ENCODE measurements around the gene FCSK.

FCSK gene

DNA sequence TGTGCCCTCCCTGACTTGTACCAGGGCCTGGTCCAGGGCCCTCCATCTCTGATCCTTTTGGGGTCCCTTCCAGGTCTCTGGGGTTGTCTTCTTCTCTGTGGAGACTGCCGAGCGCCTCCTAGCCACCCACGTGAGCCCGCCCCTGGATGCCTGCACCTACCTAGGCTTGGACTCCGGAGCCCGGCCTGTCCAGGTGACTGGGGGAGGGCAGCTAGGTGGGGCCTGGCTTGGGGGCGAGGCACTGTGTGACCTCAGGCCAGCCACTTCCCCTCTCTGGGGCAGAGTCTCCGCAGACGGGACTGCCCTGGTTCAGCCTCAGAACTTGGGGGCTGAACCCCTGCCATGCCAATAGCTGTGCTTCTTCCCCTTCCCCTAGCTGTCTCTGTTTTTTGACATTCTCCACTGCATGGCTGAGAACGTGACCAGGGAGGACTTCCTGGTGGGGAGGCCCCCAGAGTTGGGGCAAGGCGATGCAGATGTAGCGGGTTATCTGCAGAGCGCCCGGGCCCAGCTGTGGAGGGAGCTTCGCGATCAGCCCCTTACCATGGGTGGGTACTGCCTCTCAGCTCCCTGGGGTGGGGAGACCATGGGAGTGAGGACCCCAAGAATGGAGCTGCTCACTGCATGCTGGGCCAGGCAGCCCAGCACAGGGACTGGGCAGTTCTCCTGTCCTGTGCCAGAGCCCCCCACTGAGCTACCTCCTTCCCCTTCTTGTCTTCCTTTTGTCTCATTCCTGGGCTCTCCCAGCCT lies 14.6 kb downstream of the FCSK start:
- H3K27me3 ChIP-seq (ENCODE audit: insufficient read depth, poor library complexity, severe bottlenecking): no peaks in the 10 kb centered on the region
- DNase-seq (ENCODE audit: low spot score) (no peak), ATAC-seq (ENCODE audit: low read depth) (no peak)
- H3K4me3 ChIP-seq (ENCODE audit: severe bottlenecking): no peak overlapping the region
- TF ChIP-seq, protein P1, sequence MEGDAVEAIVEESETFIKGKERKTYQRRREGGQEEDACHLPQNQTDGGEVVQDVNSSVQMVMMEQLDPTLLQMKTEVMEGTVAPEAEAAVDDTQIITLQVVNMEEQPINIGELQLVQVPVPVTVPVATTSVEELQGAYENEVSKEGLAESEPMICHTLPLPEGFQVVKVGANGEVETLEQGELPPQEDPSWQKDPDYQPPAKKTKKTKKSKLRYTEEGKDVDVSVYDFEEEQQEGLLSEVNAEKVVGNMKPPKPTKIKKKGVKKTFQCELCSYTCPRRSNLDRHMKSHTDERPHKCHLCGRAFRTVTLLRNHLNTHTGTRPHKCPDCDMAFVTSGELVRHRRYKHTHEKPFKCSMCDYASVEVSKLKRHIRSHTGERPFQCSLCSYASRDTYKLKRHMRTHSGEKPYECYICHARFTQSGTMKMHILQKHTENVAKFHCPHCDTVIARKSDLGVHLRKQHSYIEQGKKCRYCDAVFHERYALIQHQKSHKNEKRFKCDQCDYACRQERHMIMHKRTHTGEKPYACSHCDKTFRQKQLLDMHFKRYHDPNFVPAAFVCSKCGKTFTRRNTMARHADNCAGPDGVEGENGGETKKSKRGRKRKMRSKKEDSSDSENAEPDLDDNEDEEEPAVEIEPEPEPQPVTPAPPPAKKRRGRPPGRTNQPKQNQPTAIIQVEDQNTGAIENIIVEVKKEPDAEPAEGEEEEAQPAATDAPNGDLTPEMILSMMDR (IDR thresholded peaks at IDR 0.05; ENCODE audit: poor library complexity, severe bottlenecking): no peak
- H3K36me3 ChIP-seq (ENCODE audit: low read depth): peaks cover 3% of the 10 kb centered on the region; the same call in 1 of the 2 replicates
- no peaks in the 10 kb centered on the region for H3K9me3 ChIP-seq (ENCODE audit: severe bottlenecking)
- no peak overlapping the region for H3K27ac ChIP-seq (ENCODE audit: poor library complexity, severe bottlenecking)
- H3K4me1 ChIP-seq (ENCODE audit: insufficient read depth, poor library complexity, severe bottlenecking): no peaks in the 10 kb centered on the region

DNA sequence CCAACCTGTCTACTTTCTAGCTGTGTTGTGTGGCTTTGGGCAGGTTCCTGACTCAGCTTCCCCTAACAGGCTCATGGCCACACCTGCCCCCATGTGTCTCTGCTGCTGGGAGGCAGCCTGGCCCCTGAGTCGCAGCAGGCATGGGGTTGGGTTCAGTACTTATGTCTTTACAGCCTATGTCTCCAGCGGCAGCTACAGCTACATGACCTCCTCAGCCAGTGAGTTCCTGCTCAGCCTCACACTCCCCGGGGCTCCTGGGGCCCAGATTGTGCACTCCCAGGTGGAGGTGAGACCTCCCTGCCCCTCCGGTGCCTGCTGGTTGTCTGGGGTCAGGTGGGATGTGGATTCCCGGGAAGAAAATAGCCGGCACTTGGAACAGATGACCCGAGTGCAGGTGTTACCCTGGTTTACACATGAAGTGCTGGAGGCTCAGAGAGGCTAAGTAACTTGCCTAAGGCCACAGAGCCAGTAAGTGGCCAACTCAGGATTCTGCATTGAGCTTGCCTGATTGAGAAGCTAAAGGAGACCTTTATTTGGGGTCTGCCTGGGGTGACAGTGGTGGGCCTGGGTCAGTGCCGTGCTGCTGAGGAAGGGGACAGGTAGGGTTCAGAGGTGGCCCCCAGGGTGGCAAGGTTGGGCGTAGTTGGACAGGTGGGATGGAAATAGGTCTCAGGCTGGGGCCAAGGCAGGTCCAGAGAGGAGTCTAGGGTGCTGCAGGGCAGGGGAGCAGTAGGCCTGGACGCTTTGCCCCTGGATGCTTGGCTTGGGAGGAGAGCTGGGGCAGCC lies 15.9 kb downstream of the FCSK start:
- DNase-seq (ENCODE audit: low spot score) (peak; percentile 57), ATAC-seq (ENCODE audit: low read depth) (no peak; the same call in 2 of the 3 replicates)
- Histone ChIP-seq H3K9me3 (ENCODE audit: severe bottlenecking) (no peaks in the 10 kb centered on the region), H3K27me3 (ENCODE audit: insufficient read depth, poor library complexity, severe bottlenecking) (no peaks in the 10 kb centered on the region), H3K4me3 (ENCODE audit: severe bottlenecking) (no peak overlapping the region), H3K36me3 (ENCODE audit: low read depth) (no peaks in the 10 kb centered on the region), H3K4me1 (ENCODE audit: insufficient read depth, poor library complexity, severe bottlenecking) (no peaks in the 10 kb centered on the region), H3K27ac (ENCODE audit: poor library complexity, severe bottlenecking) (no peak overlapping the region)
- TF ChIP-seq, protein P1 (IDR thresholded peaks at IDR 0.05; ENCODE audit: poor library complexity, severe bottlenecking): no peak

DNA sequence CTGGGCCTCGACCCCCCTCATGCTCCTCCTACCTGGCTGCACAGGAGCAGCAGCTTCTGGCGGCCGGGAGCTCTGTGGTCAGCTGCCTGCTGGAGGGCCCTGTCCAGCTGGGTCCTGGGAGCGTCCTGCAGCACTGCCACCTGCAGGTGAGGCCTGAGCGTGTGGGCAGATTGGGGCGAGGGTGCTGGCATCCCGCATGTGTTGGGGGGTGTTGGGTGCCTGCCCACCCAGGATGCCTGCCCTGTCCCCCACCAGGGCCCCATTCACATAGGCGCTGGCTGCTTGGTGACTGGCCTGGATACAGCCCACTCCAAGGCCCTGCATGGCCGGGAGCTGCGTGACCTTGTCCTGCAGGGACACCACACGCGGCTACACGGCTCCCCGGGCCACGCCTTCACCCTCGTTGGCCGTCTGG lies 16.5 kb downstream of the FCSK start:
- Histone ChIP-seq H3K27ac (ENCODE audit: poor library complexity, severe bottlenecking) (no peak overlapping the region), H3K27me3 (ENCODE audit: insufficient read depth, poor library complexity, severe bottlenecking) (no peaks in the 10 kb centered on the region), H3K9me3 (ENCODE audit: severe bottlenecking) (no peaks in the 10 kb centered on the region), H3K4me3 (ENCODE audit: severe bottlenecking) (no peak overlapping the region), H3K4me1 (ENCODE audit: insufficient read depth, poor library complexity, severe bottlenecking) (no peaks in the 10 kb centered on the region), H3K36me3 (ENCODE audit: low read depth) (no peaks in the 10 kb centered on the region)
- DNase-seq (ENCODE audit: low spot score) (no peak), ATAC-seq (ENCODE audit: low read depth) (peak; percentile 26; the same call in 1 of the 3 replicates)
- TF ChIP-seq, protein P1 (IDR thresholded peaks at IDR 0.05; ENCODE audit: poor library complexity, severe bottlenecking): peak; percentile 41

DNA sequence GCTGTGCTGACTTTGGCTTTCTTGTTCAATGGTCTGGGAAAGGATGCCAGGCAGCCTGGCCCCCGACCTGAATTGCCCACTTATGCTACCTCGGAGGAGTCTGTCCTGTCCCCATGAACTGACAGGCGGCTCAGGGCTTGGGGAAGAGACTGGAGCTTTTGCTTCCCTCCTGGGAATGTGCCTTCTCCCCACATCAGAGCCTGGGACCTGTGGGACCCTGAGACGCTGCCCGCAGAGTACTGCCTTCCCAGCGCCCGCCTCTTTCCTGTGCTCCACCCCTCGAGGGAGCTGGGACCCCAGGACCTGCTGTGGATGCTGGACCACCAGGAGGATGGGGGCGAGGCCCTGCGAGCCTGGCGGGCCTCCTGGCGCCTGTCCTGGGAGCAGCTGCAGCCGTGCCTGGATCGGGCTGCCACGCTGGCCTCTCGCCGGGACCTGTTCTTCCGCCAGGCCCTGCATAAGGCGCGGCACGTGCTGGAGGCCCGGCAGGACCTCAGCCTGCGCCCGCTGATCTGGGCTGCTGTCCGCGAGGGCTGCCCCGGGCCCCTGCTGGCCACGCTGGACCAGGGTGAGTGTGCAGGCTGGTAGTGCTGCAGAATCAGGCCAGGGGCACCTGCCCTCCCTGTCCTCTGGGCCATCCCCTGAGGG lies 18.5 kb downstream of the FCSK start:
- H3K9me3 ChIP-seq (ENCODE audit: severe bottlenecking): no peaks in the 10 kb centered on the region
- H3K27ac ChIP-seq (ENCODE audit: poor library complexity, severe bottlenecking): no peak overlapping the region
- TF ChIP-seq, protein P1 (IDR thresholded peaks at IDR 0.05; ENCODE audit: poor library complexity, severe bottlenecking): no peak
- H3K36me3 ChIP-seq (ENCODE audit: low read depth): 0 out of 2 replicates have a peak, but pooled peaks cover 4% of the 10 kb centered on the region
- ATAC-seq (ENCODE audit: low read depth) (no peak), DNase-seq (ENCODE audit: low spot score) (no peak)
- no peak overlapping the region for H3K4me3 ChIP-seq (ENCODE audit: severe bottlenecking)
- no peaks in the 10 kb centered on the region for H3K27me3 ChIP-seq (ENCODE audit: insufficient read depth, poor library complexity, severe bottlenecking)
- H3K4me1 ChIP-seq (ENCODE audit: insufficient read depth, poor library complexity, severe bottlenecking): peaks cover 15% of the 10 kb centered on the region
